ENCODE results near the gene CEP128. TPM values are rescaled to one million over a fixed set of nuclear protein-coding genes. Genes with fewer than 3 reads are reported as not detected.

CEP128 gene
- total and polyA plus RNA-seq, 2 donors from 2014 or later, result 0.43 to 9.0 TPM

DNA sequence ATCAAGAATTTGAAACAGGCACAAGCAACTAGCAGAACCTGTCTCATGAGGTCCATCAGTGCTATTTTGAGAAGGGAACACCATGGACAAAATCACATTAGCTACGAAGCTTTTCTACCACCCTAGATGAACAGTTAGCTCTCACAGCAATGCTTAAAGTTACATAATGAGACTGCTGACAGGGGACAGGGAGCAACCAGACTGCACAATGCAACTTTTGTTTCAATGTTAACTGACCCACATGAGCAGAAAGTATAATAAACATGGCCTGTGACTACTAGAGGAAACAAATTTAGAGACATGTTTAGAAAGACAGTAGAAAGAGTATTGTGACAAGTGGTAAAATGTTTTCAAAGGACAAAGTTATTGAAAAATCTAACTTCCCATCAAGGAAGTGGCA lies 282.8 kb downstream of the CEP128 start:
- FAIRE-seq, result no peak

DNA sequence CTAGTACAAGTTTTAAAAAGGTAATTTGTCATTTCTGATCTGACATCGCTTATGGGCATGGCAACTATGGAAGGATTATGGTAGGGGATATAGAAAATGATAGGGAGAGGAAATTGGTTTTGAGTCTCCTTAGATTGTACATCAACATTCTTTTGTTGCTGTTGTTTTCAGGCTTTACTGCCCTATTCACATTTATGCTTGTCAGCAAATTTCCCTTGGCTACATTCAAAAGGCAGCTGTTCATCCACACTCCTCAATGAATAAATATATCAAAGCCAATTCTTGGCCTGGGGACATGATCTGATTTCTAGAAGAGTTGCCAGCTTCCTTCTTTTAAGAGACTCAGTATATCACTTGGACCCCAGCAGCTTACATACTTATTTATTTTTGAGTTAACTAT lies 283.4 kb downstream of the CEP128 start:
- Histone ChIP-seq H3K4me3 (ENCODE audit: low read length in 3 of 3) (no peak overlapping the region), H3K9ac (ENCODE audit: low read length in 3 of 3) (no peak overlapping the region), H3K4me1 (ENCODE audit: control insufficient read depth in 2 of 3, insufficient read depth in 2 of 3, low read depth in 1 of 3, low read length in 3 of 3) (no peaks in the 10 kb centered on the region), H3K9me3 (ENCODE audit: control insufficient read depth in 2 of 3, insufficient read depth in 1 of 3, low read length in 3 of 3) (no peaks in the 10 kb centered on the region), H3K27me3 (ENCODE audit: control insufficient read depth, insufficient read depth, low read length) (no peaks in the 10 kb centered on the region), H3K36me3 (ENCODE audit: control insufficient read depth in 2 of 3, insufficient read depth in 3 of 3, low read length in 3 of 3) (no peaks in the 10 kb centered on the region), H3K27ac (ENCODE audit: low read depth in 2 of 2, low read length in 2 of 2) (no peak overlapping the region)
- FAIRE-seq (no peak), DNase-seq (no peak)
- TF ChIP-seq, protein P1, sequence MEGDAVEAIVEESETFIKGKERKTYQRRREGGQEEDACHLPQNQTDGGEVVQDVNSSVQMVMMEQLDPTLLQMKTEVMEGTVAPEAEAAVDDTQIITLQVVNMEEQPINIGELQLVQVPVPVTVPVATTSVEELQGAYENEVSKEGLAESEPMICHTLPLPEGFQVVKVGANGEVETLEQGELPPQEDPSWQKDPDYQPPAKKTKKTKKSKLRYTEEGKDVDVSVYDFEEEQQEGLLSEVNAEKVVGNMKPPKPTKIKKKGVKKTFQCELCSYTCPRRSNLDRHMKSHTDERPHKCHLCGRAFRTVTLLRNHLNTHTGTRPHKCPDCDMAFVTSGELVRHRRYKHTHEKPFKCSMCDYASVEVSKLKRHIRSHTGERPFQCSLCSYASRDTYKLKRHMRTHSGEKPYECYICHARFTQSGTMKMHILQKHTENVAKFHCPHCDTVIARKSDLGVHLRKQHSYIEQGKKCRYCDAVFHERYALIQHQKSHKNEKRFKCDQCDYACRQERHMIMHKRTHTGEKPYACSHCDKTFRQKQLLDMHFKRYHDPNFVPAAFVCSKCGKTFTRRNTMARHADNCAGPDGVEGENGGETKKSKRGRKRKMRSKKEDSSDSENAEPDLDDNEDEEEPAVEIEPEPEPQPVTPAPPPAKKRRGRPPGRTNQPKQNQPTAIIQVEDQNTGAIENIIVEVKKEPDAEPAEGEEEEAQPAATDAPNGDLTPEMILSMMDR (IDR thresholded peaks at IDR 0.05; ENCODE audit: borderline replicate concordance, extremely low read depth, insufficient read depth), result no peak
- intact Hi-C loops (cut with DNase I), result no loop called here

More for the DNA sequence above, 282.8 kb downstream of the CEP128 start:
- intact Hi-C loops (cut with DNase I), result no loop called here
- no peak overlapping the region for H3K4me3 ChIP-seq (ENCODE audit: low read length in 3 of 3)
- DNase-seq, result no peak
- TF ChIP-seq, protein P1 (IDR thresholded peaks at IDR 0.05; ENCODE audit: borderline replicate concordance, extremely low read depth, insufficient read depth), result no peak
- no peaks in the 10 kb centered on the region for H3K4me1 ChIP-seq (ENCODE audit: control insufficient read depth in 2 of 3, insufficient read depth in 2 of 3, low read depth in 1 of 3, low read length in 3 of 3)
- no peaks in the 10 kb centered on the region for H3K36me3 ChIP-seq (ENCODE audit: control insufficient read depth in 2 of 3, insufficient read depth in 3 of 3, low read length in 3 of 3)
- no peaks in the 10 kb centered on the region for H3K9me3 ChIP-seq (ENCODE audit: control insufficient read depth in 2 of 3, insufficient read depth in 1 of 3, low read length in 3 of 3)
- no peak overlapping the region for H3K27ac ChIP-seq (ENCODE audit: low read depth in 2 of 2, low read length in 2 of 2)
- no peak overlapping the region for H3K9ac ChIP-seq (ENCODE audit: low read length in 3 of 3)
- H3K27me3 ChIP-seq (ENCODE audit: control insufficient read depth, insufficient read depth, low read length), result no peaks in the 10 kb centered on the region

GRCh38 chr14:80653956-80654355 lies 287.6 kb downstream of the CEP128 start:
- Histone ChIP-seq H3K36me3 (ENCODE audit: control insufficient read depth in 2 of 3, insufficient read depth in 3 of 3, low read length in 3 of 3) (no peaks in the 10 kb centered on the region), H3K27me3 (ENCODE audit: control insufficient read depth, insufficient read depth, low read length) (no peaks in the 10 kb centered on the region), H3K4me3 (ENCODE audit: low read length in 3 of 3) (no peak overlapping the region), H3K27ac (ENCODE audit: low read depth in 2 of 2, low read length in 2 of 2) (no peak overlapping the region), H3K4me1 (ENCODE audit: control insufficient read depth in 2 of 3, insufficient read depth in 2 of 3, low read depth in 1 of 3, low read length in 3 of 3) (no peaks in the 10 kb centered on the region), H3K9me3 (ENCODE audit: control insufficient read depth in 2 of 3, insufficient read depth in 1 of 3, low read length in 3 of 3) (no peaks in the 10 kb centered on the region), H3K9ac (ENCODE audit: low read length in 3 of 3) (no peak overlapping the region)
- FAIRE-seq (no peak), DNase-seq (no peak)
- TF ChIP-seq, protein P1 (IDR thresholded peaks at IDR 0.05; ENCODE audit: borderline replicate concordance, extremely low read depth, insufficient read depth), result no peak
- intact Hi-C loops (cut with DNase I), result no loop called here
